ENCODE measurements around the gene EHD1. TPM values are rescaled to one million over a fixed set of nuclear protein-coding genes. Genes with fewer than 3 reads are reported as not detected.

Gene EHD1
- total RNA-seq, 6 donors from 2014 or later: 43.0 to 167 (median 103) TPM

- Histone ChIP-seq H3K4me1 (no peaks in the 10 kb centered on the region), H3K4me3 (no peak overlapping the region), H3K36me3 (peaks cover 2 to 39% (median 23%) of the 10 kb centered on the region in 4 donors), H3K27ac (no peak overlapping the region), H3K9me3 (no peaks in the 10 kb centered on the region), H3K27me3 (no peaks in the 10 kb centered on the region)
- WGBS, 2 donors: 96% methylated on average over 12 to 22 of the region's 22 CpGs
- ATAC-seq (ENCODE audit: low FRiP score in 2 of 2) (no peak), DNase-seq (peak in 1 of 2 donors; percentile 69)
- TF ChIP-seq EP300 (IDR thresholded peaks at IDR 0.05) (no peak), POLR2AphosphoS5 (IDR thresholded peaks at IDR 0.05) (no peak), POLR2A (IDR thresholded peaks at IDR 0.05) (no peak), CTCF (IDR thresholded peaks at IDR 0.05) (no peak)
These were observed 51.0 kb downstream of the EHD1 start for GRCh38 chr11:64827451-64827839.

- no peaks in the 10 kb centered on the region for H3K27me3 ChIP-seq
- no peak overlapping the region for H3K27ac ChIP-seq
- H3K4me3 ChIP-seq: no peak overlapping the region
- H3K36me3 ChIP-seq: peaks cover 2 to 33% (median 21%) of the 10 kb centered on the region in 4 donors
- no peak for ATAC-seq (ENCODE audit: low FRiP score in 2 of 2)
- WGBS, 2 donors: 93% methylated on average over 51 to 52 of the region's 52 CpGs
- peak in 1 of 2 donors; percentile 83 for DNase-seq
- no peaks in the 10 kb centered on the region for H3K9me3 ChIP-seq
- H3K4me1 ChIP-seq: no peaks in the 10 kb centered on the region
- TF ChIP-seq CTCF (IDR thresholded peaks at IDR 0.05) (no peak), POLR2A (IDR thresholded peaks at IDR 0.05) (no peak), POLR2AphosphoS5 (IDR thresholded peaks at IDR 0.05) (no peak), EP300 (IDR thresholded peaks at IDR 0.05) (no peak)
These were observed 51.6 kb downstream of the EHD1 start for GRCh38 chr11:64826578-64827450.

GRCh38 chr11:64826062-64826461 is 52.4 kb downstream of the EHD1 start:
- H3K4me1 ChIP-seq: no peaks in the 10 kb centered on the region
- peaks cover 2 to 25% (median 17%) of the 10 kb centered on the region in 4 donors for H3K36me3 ChIP-seq
- no peak for ATAC-seq (ENCODE audit: low FRiP score in 2 of 2)
- H3K4me3 ChIP-seq: no peak overlapping the region
- H3K27me3 ChIP-seq: no peaks in the 10 kb centered on the region
- DNase-seq: no peak
- no peak overlapping the region for H3K27ac ChIP-seq
- TF ChIP-seq POLR2AphosphoS5 (IDR thresholded peaks at IDR 0.05) (no peak), EP300 (IDR thresholded peaks at IDR 0.05) (no peak), POLR2A (IDR thresholded peaks at IDR 0.05) (no peak), CTCF (IDR thresholded peaks at IDR 0.05) (no peak)
- H3K9me3 ChIP-seq: no peaks in the 10 kb centered on the region
- WGBS, 2 donors: 93 to 97% methylated on average over 7 of the region's 7 CpGs

GRCh38 chr11:64823568-64824119 is 54.8 kb downstream of the EHD1 start:
- Histone ChIP-seq H3K9me3 (no peaks in the 10 kb centered on the region), H3K4me1 (no peaks in the 10 kb centered on the region), H3K36me3 (peaks cover 0 to 15% (median 4%) of the 10 kb centered on the region in 4 donors), H3K27ac (no peak overlapping the region), H3K4me3 (no peak overlapping the region), H3K27me3 (no peaks in the 10 kb centered on the region)
- TF ChIP-seq EP300 (IDR thresholded peaks at IDR 0.05): no peak
- TF ChIP-seq CTCF (IDR thresholded peaks at IDR 0.05): no peak
- TF ChIP-seq POLR2AphosphoS5 (IDR thresholded peaks at IDR 0.05): no peak
- no peak for TF ChIP-seq POLR2A (IDR thresholded peaks at IDR 0.05)
- DNase-seq (no peak), ATAC-seq (ENCODE audit: low FRiP score in 2 of 2) (no peak)
- WGBS, 2 donors: 71 to 73% methylated on average over 11 of the region's 11 CpGs

All from upper lobe of left lung (tissue), 6 donors.